ENCODE results near the gene TRIM31.

Gene TRIM31

DNA sequence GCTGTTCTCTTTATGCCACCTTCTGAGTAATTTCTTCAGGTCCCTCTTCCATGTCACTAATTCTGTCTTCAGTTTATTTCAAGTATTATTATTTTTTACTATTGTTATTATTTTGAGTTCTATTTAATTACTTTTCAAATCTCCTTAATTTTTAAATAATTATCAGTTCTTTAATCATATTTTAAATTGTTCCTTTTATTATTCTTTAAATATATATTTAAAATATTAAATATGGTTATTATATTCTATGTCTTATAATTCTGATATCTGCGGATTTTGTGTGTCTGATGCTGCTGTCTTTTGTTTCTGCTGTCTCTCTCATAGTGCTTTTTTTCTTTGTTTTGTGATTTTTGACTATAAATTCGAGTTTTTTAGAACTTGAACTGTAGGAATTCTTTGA is 49.6 kb downstream of the TRIM31 start:
- Histone ChIP-seq H3K27ac (no peak overlapping the region), H3K4me3 (no peak overlapping the region)
- no peak for DNase-seq (ENCODE audit: low spot score)
- TF ChIP-seq, protein P1, sequence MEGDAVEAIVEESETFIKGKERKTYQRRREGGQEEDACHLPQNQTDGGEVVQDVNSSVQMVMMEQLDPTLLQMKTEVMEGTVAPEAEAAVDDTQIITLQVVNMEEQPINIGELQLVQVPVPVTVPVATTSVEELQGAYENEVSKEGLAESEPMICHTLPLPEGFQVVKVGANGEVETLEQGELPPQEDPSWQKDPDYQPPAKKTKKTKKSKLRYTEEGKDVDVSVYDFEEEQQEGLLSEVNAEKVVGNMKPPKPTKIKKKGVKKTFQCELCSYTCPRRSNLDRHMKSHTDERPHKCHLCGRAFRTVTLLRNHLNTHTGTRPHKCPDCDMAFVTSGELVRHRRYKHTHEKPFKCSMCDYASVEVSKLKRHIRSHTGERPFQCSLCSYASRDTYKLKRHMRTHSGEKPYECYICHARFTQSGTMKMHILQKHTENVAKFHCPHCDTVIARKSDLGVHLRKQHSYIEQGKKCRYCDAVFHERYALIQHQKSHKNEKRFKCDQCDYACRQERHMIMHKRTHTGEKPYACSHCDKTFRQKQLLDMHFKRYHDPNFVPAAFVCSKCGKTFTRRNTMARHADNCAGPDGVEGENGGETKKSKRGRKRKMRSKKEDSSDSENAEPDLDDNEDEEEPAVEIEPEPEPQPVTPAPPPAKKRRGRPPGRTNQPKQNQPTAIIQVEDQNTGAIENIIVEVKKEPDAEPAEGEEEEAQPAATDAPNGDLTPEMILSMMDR (IDR thresholded peaks at IDR 0.05): no peak

- DNase-seq (ENCODE audit: low spot score): no peak
- H3K27ac ChIP-seq: no peak overlapping the region
- TF ChIP-seq, protein P1 (IDR thresholded peaks at IDR 0.05): no peak
- peak overlapping the region; percentile 78 for H3K4me3 ChIP-seq
Measured at GRCh38 chr6:30062471-30063178, 50.3 kb downstream of the TRIM31 start.

DNA sequence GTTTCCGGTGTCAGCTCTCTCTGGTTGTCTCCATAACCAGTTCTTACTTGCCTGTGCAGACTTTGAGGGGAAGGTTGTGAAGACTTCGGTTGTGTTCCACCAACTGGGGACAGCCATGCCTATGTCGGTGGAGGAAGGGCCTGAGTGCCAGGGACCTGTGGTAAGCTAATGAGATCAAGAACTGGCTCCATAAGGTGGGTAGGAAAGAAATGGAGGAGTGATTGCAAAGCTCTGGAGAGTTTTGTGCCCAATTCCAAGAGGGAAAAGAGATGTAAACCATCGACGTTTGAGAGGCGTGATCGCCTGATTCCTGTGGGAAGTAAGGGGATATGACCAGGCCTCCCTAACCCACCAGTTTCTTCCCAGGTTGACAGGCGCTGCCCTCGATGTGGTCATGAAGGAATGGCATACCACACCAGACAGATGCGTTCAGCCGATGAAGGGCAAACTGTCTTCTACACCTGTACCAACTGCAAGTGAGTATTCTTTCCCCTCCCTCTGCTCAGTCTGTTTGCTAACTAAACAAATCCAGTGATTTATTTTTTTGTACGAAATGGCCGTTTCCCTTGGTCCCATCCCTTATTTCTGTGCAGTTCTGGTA is 50.9 kb downstream of the TRIM31 start:
- TF ChIP-seq, protein P1 (IDR thresholded peaks at IDR 0.05): no peak
- Histone ChIP-seq H3K27ac (peak overlapping the region; percentile 88 to 90), H3K4me3 (peak overlapping the region; percentile 78)
- DNase-seq (ENCODE audit: low spot score): no peak

DNA sequence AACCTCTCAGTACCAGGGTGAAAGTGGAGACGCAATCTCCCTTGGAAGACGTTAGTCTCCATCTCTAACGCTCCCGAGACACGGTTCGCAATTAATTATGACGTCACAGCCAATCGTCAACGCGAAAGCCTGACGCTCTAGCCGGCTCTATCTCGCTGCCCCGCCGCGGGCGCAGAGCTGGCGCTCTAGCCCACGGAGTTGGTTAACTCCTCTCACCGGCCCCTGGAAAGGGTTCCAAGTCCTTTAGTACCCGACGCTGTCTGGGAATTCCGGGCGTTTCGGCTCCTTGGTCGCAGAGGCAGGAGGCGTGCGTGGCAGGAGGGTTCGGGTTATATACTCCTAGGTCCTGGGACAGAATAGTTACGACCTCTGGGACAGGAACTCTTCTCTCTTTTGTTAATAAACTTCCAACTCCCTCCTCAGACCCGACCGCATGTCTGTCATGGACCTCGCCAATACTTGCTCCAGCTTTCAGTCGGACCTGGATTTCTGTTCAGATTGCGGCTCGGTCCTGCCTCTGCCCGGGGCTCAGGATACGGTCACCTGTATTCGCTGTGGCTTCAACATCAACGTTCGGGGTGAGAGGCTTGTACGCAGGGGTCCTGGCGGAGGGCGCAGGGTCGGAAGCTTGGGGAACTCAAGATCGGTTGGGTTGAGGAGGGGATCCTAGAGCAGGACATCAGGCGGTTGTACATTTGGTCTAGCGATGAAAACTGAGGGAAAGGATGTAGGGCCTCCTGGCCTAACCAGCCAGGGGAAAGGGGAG is 51.6 kb downstream of the TRIM31 start, which contains the start of gene POLR1H:
TSS of gene POLR1H (plus strand) at position 174 of the 766 bp plus-strand sequence. CDS start at position 434, 260 bp downstream.
- TF ChIP-seq, protein P1 (IDR thresholded peaks at IDR 0.05): no peak
- H3K4me3 ChIP-seq: peak within 1 kb of the TSS; percentile 78
- peak within 1 kb of the TSS; percentile 88 to 90 for H3K27ac ChIP-seq
- DNase-seq (ENCODE audit: low spot score): peak; percentile 95

GRCh38 chr6:30060606-30061091 is 52.2 kb downstream of the TRIM31 start:
- no peak for DNase-seq (ENCODE audit: low spot score)
- TF ChIP-seq, protein P1 (IDR thresholded peaks at IDR 0.05): no peak
- Histone ChIP-seq H3K27ac (peak overlapping the region; percentile 88 to 90), H3K4me3 (peak overlapping the region; percentile 78)

- no peak overlapping the region for H3K4me3 ChIP-seq
- DNase-seq (ENCODE audit: low spot score): no peak
- no peak overlapping the region for H3K27ac ChIP-seq
- TF ChIP-seq, protein P1 (IDR thresholded peaks at IDR 0.05): no peak
Measured at GRCh38 chr6:30055513-30055912, 57.4 kb downstream of the TRIM31 start.

All from coronary artery (tissue), 2 donors.